Measurements from ENCODE around the gene GAS7.
A peak's percentile ranks its signal among the peaks of the same experiment; 100 is the strongest.

Gene GAS7

DNA sequence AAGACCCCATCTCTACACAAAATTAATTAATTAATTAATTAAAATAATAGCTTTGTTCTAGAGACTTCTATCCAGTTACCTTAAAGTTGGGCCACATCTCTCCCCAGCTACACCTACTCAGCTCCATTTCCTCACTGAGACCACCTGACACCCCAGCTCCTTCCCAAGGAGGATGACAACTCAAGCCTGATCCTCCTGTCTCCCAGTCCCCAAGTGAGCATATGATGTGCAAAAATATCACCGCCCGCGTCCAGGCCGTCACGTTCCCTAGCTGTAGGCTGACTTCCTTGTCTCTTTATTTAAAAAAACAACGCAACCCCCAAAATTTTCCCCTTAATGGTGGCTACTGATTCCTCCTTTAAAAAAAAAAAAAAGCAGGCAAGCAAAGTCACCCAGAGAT, 173.2 kb downstream of the GAS7 start:
- no CpG with 5 or more reads among the region's 6 CpGs for WGBS (ENCODE audit: extremely low coverage, insufficient coverage, insufficient read length)
- peaks cover 0 to 3% of the 10 kb centered on the region in 2 experiments for H3K4me1 ChIP-seq (ENCODE audit: control insufficient read depth in 1 of 2, insufficient read depth in 2 of 2, low read length in 2 of 2)
- DNase-seq = no peak

DNA sequence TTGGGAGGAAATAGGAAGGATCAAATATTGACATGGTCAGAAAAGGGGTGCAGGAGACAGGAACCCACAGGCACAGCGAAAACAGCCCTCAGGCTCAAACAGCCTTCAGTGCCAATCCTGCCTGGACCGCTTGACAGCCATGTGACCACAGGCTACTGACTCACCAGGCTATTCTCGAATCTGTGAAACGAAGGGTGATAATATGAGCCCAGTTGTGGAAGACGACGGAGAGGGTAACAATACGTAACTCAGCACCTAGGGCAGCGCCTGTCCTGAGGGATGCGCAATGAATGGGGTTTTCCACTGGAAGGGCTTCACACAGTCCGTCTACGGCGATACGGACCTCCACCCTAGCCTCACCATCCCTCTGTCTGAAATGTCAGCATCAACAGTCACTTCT, 176.0 kb downstream of the GAS7 start:
- Histone ChIP-seq H3K4ac (ENCODE audit: low read depth, low read length) (no peak overlapping the region), H4K8ac (ENCODE audit: low read depth, low read length) (no peak overlapping the region), H3K36me3 (ENCODE audit: control insufficient read depth in 1 of 2, insufficient read depth in 2 of 2, low read length in 2 of 2) (no peaks in the 10 kb centered on the region), H4K91ac (ENCODE audit: low read depth, low read length) (no peak overlapping the region), H3K9me3 (ENCODE audit: insufficient read depth, low read depth, low read length) (no peaks in the 10 kb centered on the region), H3K14ac (ENCODE audit: low read length) (no peak overlapping the region), H2BK5ac (ENCODE audit: low read depth, low read length, poor library complexity) (no peak overlapping the region), H2BK120ac (ENCODE audit: insufficient read depth, low read length, poor library complexity) (no peak overlapping the region), H3K27me3 (ENCODE audit: insufficient read depth, low read length) (no peaks in the 10 kb centered on the region), H3K79me2 (ENCODE audit: control insufficient read depth, insufficient read depth, low read length, poor library complexity) (no peaks in the 10 kb centered on the region), H3K9ac (ENCODE audit: low read length) (no peak overlapping the region), H3K4me2 (ENCODE audit: low read length) (no peak overlapping the region), H3K79me1 (ENCODE audit: low read length) (no peaks in the 10 kb centered on the region), H3K4me1 (ENCODE audit: control insufficient read depth in 1 of 2, insufficient read depth in 2 of 2, low read length in 2 of 2) (peaks cover 0 to 13% of the 10 kb centered on the region in 2 experiments), H2AFZ (ENCODE audit: insufficient read depth, low read length, poor library complexity) (no peak overlapping the region), H3K4me3 (ENCODE audit: low read depth, low read length) (no peak overlapping the region), H3K18ac (ENCODE audit: low read length) (no peak overlapping the region), H3K27ac (ENCODE audit: low read depth, low read length) (no peak overlapping the region), H2AK5ac (ENCODE audit: low read length) (no peak overlapping the region), H3K23ac (ENCODE audit: low read length) (no peak overlapping the region), H2BK12ac (ENCODE audit: low read length) (no peak overlapping the region), H4K12ac (ENCODE audit: low read depth, low read length) (no peak overlapping the region)
- no CpG with 5 or more reads among the region's 13 CpGs for WGBS (ENCODE audit: extremely low coverage, insufficient coverage, insufficient read length)
- peak; percentile 12 to 42 for DNase-seq

More for the DNA sequence above, 173.2 kb downstream of the GAS7 start:
- no peak overlapping the region for H2BK12ac ChIP-seq (ENCODE audit: low read length)
- no peak overlapping the region for H2BK5ac ChIP-seq (ENCODE audit: low read depth, low read length, poor library complexity)
- H4K8ac ChIP-seq (ENCODE audit: low read depth, low read length) = no peak overlapping the region
- H3K4me3 ChIP-seq (ENCODE audit: low read depth, low read length) = no peak overlapping the region
- H3K9me3 ChIP-seq (ENCODE audit: insufficient read depth, low read depth, low read length) = no peaks in the 10 kb centered on the region
- no peak overlapping the region for H3K4me2 ChIP-seq (ENCODE audit: low read length)
- H2AK5ac ChIP-seq (ENCODE audit: low read length) = no peak overlapping the region
- H3K4ac ChIP-seq (ENCODE audit: low read depth, low read length) = no peak overlapping the region
- H3K27me3 ChIP-seq (ENCODE audit: insufficient read depth, low read length) = no peaks in the 10 kb centered on the region
- no peak overlapping the region for H4K91ac ChIP-seq (ENCODE audit: low read depth, low read length)
- H3K18ac ChIP-seq (ENCODE audit: low read length) = no peak overlapping the region
- H3K79me2 ChIP-seq (ENCODE audit: control insufficient read depth, insufficient read depth, low read length, poor library complexity) = no peaks in the 10 kb centered on the region
- no peaks in the 10 kb centered on the region for H3K36me3 ChIP-seq (ENCODE audit: control insufficient read depth in 1 of 2, insufficient read depth in 2 of 2, low read length in 2 of 2)
- H3K79me1 ChIP-seq (ENCODE audit: low read length) = no peaks in the 10 kb centered on the region
- H3K14ac ChIP-seq (ENCODE audit: low read length) = no peak overlapping the region
- H3K9ac ChIP-seq (ENCODE audit: low read length) = no peak overlapping the region
- no peak overlapping the region for H2AFZ ChIP-seq (ENCODE audit: insufficient read depth, low read length, poor library complexity)
- no peak overlapping the region for H4K12ac ChIP-seq (ENCODE audit: low read depth, low read length)
- no peak overlapping the region for H3K23ac ChIP-seq (ENCODE audit: low read length)
- no peak overlapping the region for H2BK120ac ChIP-seq (ENCODE audit: insufficient read depth, low read length, poor library complexity)
- no peak overlapping the region for H3K27ac ChIP-seq (ENCODE audit: low read depth, low read length)

DNA sequence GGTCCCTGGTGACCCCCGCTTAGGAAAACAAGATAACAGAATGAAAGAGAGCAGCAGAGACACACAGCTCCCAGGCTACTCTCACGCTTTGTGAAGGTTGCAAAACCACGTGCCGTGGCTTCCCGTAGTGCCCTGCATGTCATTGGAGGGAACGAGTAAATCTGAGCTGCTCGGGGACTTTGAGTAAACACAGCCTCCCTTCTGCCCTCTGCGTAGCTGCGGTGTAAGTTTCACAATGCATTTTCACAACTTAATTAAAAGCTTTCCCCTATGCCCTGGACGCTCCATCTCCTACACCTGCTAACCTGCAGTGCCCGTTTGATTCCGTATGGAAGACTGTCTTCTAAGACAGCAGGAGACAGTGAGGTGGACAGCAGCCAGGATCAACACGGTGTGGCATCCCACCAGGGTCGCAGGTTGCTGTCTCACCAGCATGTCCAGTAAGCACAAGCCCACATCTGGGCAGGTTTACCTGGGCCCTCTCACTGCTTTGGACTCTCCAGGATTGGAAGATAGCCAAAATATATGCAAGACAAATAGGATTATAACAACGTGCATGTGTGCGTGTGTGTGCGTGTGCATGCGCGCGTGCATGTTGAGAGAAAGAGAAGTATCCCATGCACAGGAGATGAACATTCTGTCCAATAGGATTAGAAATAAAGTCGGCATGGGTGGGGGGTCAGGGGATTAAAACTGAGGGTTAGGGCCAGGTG, 177.0 kb downstream of the GAS7 start:
- Histone ChIP-seq H2BK5ac (ENCODE audit: low read depth, low read length, poor library complexity) (no peak overlapping the region), H3K36me3 (ENCODE audit: control insufficient read depth in 1 of 2, insufficient read depth in 2 of 2, low read length in 2 of 2) (no peaks in the 10 kb centered on the region), H3K9me3 (ENCODE audit: insufficient read depth, low read depth, low read length) (no peaks in the 10 kb centered on the region), H2BK120ac (ENCODE audit: insufficient read depth, low read length, poor library complexity) (no peak overlapping the region), H4K12ac (ENCODE audit: low read depth, low read length) (no peak overlapping the region), H3K18ac (ENCODE audit: low read length) (peak overlapping the region; percentile 5), H3K23ac (ENCODE audit: low read length) (peak overlapping the region; percentile 70), H3K14ac (ENCODE audit: low read length) (no peak overlapping the region), H3K79me2 (ENCODE audit: control insufficient read depth, insufficient read depth, low read length, poor library complexity) (no peaks in the 10 kb centered on the region), H3K4me2 (ENCODE audit: low read length) (no peak overlapping the region), H2BK12ac (ENCODE audit: low read length) (no peak overlapping the region), H3K4ac (ENCODE audit: low read depth, low read length) (no peak overlapping the region), H4K91ac (ENCODE audit: low read depth, low read length) (no peak overlapping the region), H3K4me1 (ENCODE audit: control insufficient read depth in 1 of 2, insufficient read depth in 2 of 2, low read length in 2 of 2) (peaks cover 0 to 13% of the 10 kb centered on the region in 2 experiments), H3K79me1 (ENCODE audit: low read length) (no peaks in the 10 kb centered on the region), H4K8ac (ENCODE audit: low read depth, low read length) (no peak overlapping the region), H3K27me3 (ENCODE audit: insufficient read depth, low read length) (no peaks in the 10 kb centered on the region), H3K9ac (ENCODE audit: low read length) (no peak overlapping the region), H3K27ac (ENCODE audit: low read depth, low read length) (no peak overlapping the region), H2AFZ (ENCODE audit: insufficient read depth, low read length, poor library complexity) (no peak overlapping the region), H3K4me3 (ENCODE audit: low read depth, low read length) (no peak overlapping the region), H2AK5ac (ENCODE audit: low read length) (no peak overlapping the region)
- peak; percentile 38 to 65 for DNase-seq
- no CpG with 5 or more reads among the region's 21 CpGs for WGBS (ENCODE audit: extremely low coverage, insufficient coverage, insufficient read length)

DNA sequence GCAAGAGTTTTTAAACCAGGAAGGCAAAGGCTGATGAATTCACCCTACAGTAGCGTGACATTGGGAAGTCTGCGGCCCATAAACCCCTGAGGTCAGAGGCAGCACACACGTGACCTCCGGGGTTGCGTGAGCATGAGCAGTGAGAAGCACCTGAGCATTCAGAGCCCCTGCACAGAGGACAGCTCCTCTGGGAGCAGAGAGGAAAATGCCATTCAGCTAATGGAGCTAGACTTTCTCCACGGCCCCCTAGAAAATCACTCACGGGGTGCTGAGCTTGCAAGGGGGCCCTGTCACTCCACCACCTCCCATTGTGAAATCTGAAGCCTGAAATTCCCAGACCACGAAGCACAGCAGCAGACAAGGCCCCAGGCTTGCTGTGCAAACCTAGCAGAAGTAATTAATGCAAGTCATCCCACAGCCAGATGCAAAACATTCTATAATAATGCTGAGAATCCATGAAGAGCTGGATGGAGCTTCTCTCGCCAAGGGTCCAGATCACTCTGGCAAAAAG, 178.4 kb downstream of the GAS7 start:
- Histone ChIP-seq H2BK5ac (ENCODE audit: low read depth, low read length, poor library complexity) (no peak overlapping the region), H3K4me1 (ENCODE audit: control insufficient read depth in 1 of 2, insufficient read depth in 2 of 2, low read length in 2 of 2) (peaks cover 0 to 11% of the 10 kb centered on the region in 2 experiments), H3K79me2 (ENCODE audit: control insufficient read depth, insufficient read depth, low read length, poor library complexity) (no peaks in the 10 kb centered on the region), H3K36me3 (ENCODE audit: control insufficient read depth in 1 of 2, insufficient read depth in 2 of 2, low read length in 2 of 2) (no peaks in the 10 kb centered on the region), H2AK5ac (ENCODE audit: low read length) (no peak overlapping the region), H3K27me3 (ENCODE audit: insufficient read depth, low read length) (no peaks in the 10 kb centered on the region), H4K91ac (ENCODE audit: low read depth, low read length) (no peak overlapping the region), H3K79me1 (ENCODE audit: low read length) (no peaks in the 10 kb centered on the region), H2BK120ac (ENCODE audit: insufficient read depth, low read length, poor library complexity) (no peak overlapping the region), H3K23ac (ENCODE audit: low read length) (no peak overlapping the region), H3K4me3 (ENCODE audit: low read depth, low read length) (no peak overlapping the region), H3K4me2 (ENCODE audit: low read length) (peak overlapping the region; percentile 27), H3K4ac (ENCODE audit: low read depth, low read length) (no peak overlapping the region), H2BK12ac (ENCODE audit: low read length) (no peak overlapping the region), H3K9me3 (ENCODE audit: insufficient read depth, low read depth, low read length) (no peaks in the 10 kb centered on the region), H3K9ac (ENCODE audit: low read length) (no peak overlapping the region), H4K8ac (ENCODE audit: low read depth, low read length) (no peak overlapping the region), H3K18ac (ENCODE audit: low read length) (no peak overlapping the region), H3K27ac (ENCODE audit: low read depth, low read length) (peak overlapping the region; percentile 3), H3K14ac (ENCODE audit: low read length) (no peak overlapping the region), H4K12ac (ENCODE audit: low read depth, low read length) (no peak overlapping the region), H2AFZ (ENCODE audit: insufficient read depth, low read length, poor library complexity) (no peak overlapping the region)
- no CpG with 5 or more reads among the region's 9 CpGs for WGBS (ENCODE audit: extremely low coverage, insufficient coverage, insufficient read length)
- peak in 1 of 2 donors; percentile 23 for DNase-seq

Data from trophoblast cell (in vitro differentiated cells and primary cell).